T-helper 2 cell (primary cell): Measurements from ENCODE around the gene VCP.

ENCODE experiments used
- DNase-seq, 5 experiments: peaks; one replicate each; pipeline versions ENCODE4 v3.0.0 to v3.0.0-alpha.2; 2012 to 2022

Gene VCP

GRCh38 chr9:35059438-35059837 is 13.0 kb downstream of the VCP start:
- DNase-seq, result no peak

- no peak for DNase-seq
These were observed 15.2 kb downstream of the VCP start for GRCh38 chr9:35057271-35057620.

GRCh38 chr9:35056571-35057270 is 15.7 kb downstream of the VCP start:
- no peak for DNase-seq

- DNase-seq, result no peak
These were observed 17.4 kb downstream of the VCP start for GRCh38 chr9:35054871-35055644.

- no peak for DNase-seq
These were observed 18.1 kb downstream of the VCP start for GRCh38 chr9:35054185-35054835.

GRCh38 chr9:35051069-35051967 is 21.1 kb downstream of the VCP start:
- peak in 3 of 5 experiments; percentile 31 to 51 (median 32) for DNase-seq

GRCh38 chr9:35048511-35048910 is 23.9 kb downstream of the VCP start:
- no peak for DNase-seq

GRCh38 chr9:35044071-35044470 is 28.4 kb downstream of the VCP start:
- no peak for DNase-seq

- no peak for DNase-seq
These were observed 29.4 kb downstream of the VCP start for GRCh38 chr9:35042891-35043545.

GRCh38 chr9:35042081-35042604 is 30.3 kb downstream of the VCP start:
- no peak for DNase-seq

- peak in 4 of 5 experiments; percentile 14 to 79 (median 21) for DNase-seq
These were observed 36.3 kb downstream of the VCP start for GRCh38 chr9:35035851-35036701.

GRCh38 chr9:35033101-35033500 is 39.3 kb downstream of the VCP start:
- no peak for DNase-seq

- DNase-seq, result no peak
These were observed 42.6 kb downstream of the VCP start for GRCh38 chr9:35029852-35030251.

GRCh38 chr9:35029241-35029640 is 43.2 kb downstream of the VCP start:
- no peak for DNase-seq

GRCh38 chr9:35028341-35028740 is 44.1 kb downstream of the VCP start:
- DNase-seq, result no peak

GRCh38 chr9:35027860-35028259 is 44.6 kb downstream of the VCP start:
- peak in 1 of 5 experiments; percentile 17 for DNase-seq

- peak in 1 of 5 experiments; percentile 35 for DNase-seq
These were observed 45.1 kb downstream of the VCP start for GRCh38 chr9:35027374-35027773.

- DNase-seq, result peak in 1 of 5 experiments; percentile 55
These were observed 45.8 kb downstream of the VCP start for GRCh38 chr9:35026671-35027070.

- DNase-seq, result peak in 1 of 5 experiments; percentile 15
These were observed 49.0 kb downstream of the VCP start for GRCh38 chr9:35023443-35023842.

- no peak for DNase-seq
These were observed 57.9 kb downstream of the VCP start for GRCh38 chr9:35014517-35014916.
